Esophagus muscularis mucosa (tissue), 3 donors: ENCODE data around the gene QSER1.
"Not testable (repeated sequence)": the region's sequence is repeated elsewhere in the genome, so short reads cannot be mapped to it uniquely, and the experiment has no call there.

ENCODE experiments used
- EP300 ChIP-seq: sonication (generic); formaldehyde crosslinking; IDR thresholded peaks from one replicate; pipeline ENCODE4 v1.6.1; 2017; ENCODE audit warnings: antibody characterized with exemption
- TF ChIP-seq, protein P1 (sequence below), 3 experiments: fragments of 200-600 bp in 2 of 3; fragments of 450-650 bp in 1 of 3; sonication (generic) in 2 of 3; IDR thresholded peaks; one replicate each; pipeline ENCODE4 v1.5.1; 2017 to 2019; ENCODE audit warnings: antibody characterized with exemption in 3 of 3, mild to moderate bottlenecking in 2 of 3, moderate library complexity in 1 of 3

DNA sequence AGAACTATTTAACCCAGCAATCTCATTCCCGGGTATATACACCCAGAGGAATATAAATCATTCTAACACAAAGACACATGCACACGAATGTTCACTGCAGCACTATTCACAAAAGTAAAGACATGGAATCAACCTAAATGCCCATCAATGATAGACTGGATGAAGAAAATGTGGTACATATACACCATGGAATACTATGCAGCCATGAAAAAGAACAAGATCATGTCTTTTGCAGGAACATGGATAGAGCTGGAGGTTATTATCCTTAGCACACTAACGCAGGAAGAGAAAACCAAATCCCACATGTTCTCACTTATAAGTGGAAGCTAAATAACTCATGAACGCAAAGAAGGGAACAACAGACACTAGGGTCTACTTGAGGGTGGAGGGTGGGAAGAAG, 23.9 kb upstream of the QSER1 start:
- TF ChIP-seq EP300 = not testable (repeated sequence)
- TF ChIP-seq, protein P1, sequence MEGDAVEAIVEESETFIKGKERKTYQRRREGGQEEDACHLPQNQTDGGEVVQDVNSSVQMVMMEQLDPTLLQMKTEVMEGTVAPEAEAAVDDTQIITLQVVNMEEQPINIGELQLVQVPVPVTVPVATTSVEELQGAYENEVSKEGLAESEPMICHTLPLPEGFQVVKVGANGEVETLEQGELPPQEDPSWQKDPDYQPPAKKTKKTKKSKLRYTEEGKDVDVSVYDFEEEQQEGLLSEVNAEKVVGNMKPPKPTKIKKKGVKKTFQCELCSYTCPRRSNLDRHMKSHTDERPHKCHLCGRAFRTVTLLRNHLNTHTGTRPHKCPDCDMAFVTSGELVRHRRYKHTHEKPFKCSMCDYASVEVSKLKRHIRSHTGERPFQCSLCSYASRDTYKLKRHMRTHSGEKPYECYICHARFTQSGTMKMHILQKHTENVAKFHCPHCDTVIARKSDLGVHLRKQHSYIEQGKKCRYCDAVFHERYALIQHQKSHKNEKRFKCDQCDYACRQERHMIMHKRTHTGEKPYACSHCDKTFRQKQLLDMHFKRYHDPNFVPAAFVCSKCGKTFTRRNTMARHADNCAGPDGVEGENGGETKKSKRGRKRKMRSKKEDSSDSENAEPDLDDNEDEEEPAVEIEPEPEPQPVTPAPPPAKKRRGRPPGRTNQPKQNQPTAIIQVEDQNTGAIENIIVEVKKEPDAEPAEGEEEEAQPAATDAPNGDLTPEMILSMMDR (IDR thresholded peaks at IDR 0.05) = not testable (repeated sequence)
